Sigmoid colon (tissue), 4 donors: ENCODE measurements around the gene CHAF1B.

Experiments
- CTCF ChIP-seq, 4 experiments: fragments of 450-650 bp in 3 of 4; fragments of 200-600 bp in 1 of 4; IDR thresholded peaks; one replicate each; pipeline ENCODE4 v1.5.1; 2016 to 2019; ENCODE audit warnings: antibody characterized with exemption in 4 of 4, mild to moderate bottlenecking in 3 of 4, moderate library complexity in 2 of 4
- EP300 ChIP-seq, 4 donors: sonication (generic); formaldehyde crosslinking; IDR thresholded peaks; one replicate each; pipeline ENCODE4 v1.6.1; 2017; ENCODE audit warnings: antibody characterized with exemption in 4 of 4
- POLR2A ChIP-seq, 2 donors: fragments of 450-650 bp; IDR thresholded peaks; one replicate each; pipeline ENCODE4 v1.6.1; 2016; ENCODE audit warnings: antibody characterized with exemption in 2 of 2, mild to moderate bottlenecking in 2 of 2, moderate library complexity in 2 of 2
- POLR2AphosphoS5 ChIP-seq, 4 donors: sonication (generic); formaldehyde crosslinking; IDR thresholded peaks; one replicate each; pipeline ENCODE4 v1.6.1; 2017; ENCODE audit warnings: antibody characterized with exemption in 4 of 4

DNA sequence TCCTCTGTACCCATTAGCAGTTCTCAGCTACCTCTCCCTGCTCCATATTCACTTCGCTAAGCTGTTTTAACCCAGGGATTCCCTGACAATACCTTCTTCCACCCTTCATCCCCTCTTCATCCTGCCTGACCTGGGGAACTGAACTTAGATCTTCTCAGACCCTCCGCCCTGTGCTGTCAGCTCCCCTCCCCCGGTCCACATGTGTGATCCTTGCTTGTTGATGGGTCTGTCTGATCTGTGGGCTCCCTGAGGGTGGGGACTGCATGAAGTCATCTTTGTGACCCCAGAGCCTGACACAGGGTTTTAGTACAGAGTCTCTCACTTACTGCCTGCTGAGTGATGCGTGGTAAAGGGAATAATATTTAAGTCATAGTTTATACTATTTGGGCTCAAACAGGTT lies 11.8 kb downstream of the CHAF1B start:
- TF ChIP-seq CTCF (IDR thresholded peaks at IDR 0.05) (no peak), POLR2A (IDR thresholded peaks at IDR 0.05) (no peak), POLR2AphosphoS5 (IDR thresholded peaks at IDR 0.05) (no peak), EP300 (IDR thresholded peaks at IDR 0.05) (no peak)
